Measurements from ENCODE around the gene NUP37.
"Not testable (repeated sequence)": the region's sequence is repeated elsewhere in the genome, so short reads cannot be mapped to it uniquely, and the experiment has no call there.

Gene NUP37

GRCh38 chr12:102089228-102089835, 30.6 kb downstream of the NUP37 start:
- not testable (repeated sequence) for DNase-seq

- no peak for DNase-seq
Measured at GRCh38 chr12:102080842-102081241, 39.1 kb downstream of the NUP37 start.

GRCh38 chr12:102072092-102072491, 47.8 kb downstream of the NUP37 start:
- not testable (repeated sequence) for DNase-seq

GRCh38 chr12:102069707-102070106, 50.2 kb downstream of the NUP37 start:
- DNase-seq = no peak

- no peak for DNase-seq
Measured at GRCh38 chr12:102067574-102068258, 52.2 kb downstream of the NUP37 start.

- DNase-seq = no peak
Measured at GRCh38 chr12:102064476-102064875, 55.4 kb downstream of the NUP37 start.

- peak; percentile 30 for DNase-seq
Measured at GRCh38 chr12:102063069-102063468, 56.8 kb downstream of the NUP37 start.

- no peak for DNase-seq
Measured at GRCh38 chr12:102062419-102062806, 57.5 kb downstream of the NUP37 start.

GRCh38 chr12:102061560-102062418, 58.1 kb downstream of the NUP37 start, which contains the start of gene WASHC3:
TSS of gene WASHC3 (minus strand) at chr12:102061991. CDS start at chr12:102061962, 29 bp downstream.
- peak; percentile 98 for DNase-seq

GRCh38 chr12:102061096-102061559, 58.8 kb downstream of the NUP37 start:
- peak; percentile 43 for DNase-seq

- peak; percentile 22 for DNase-seq
Measured at GRCh38 chr12:102059343-102059742, 60.6 kb downstream of the NUP37 start.

GRCh38 chr12:102054345-102054744, 65.6 kb downstream of the NUP37 start:
- no peak for DNase-seq

GRCh38 chr12:102053062-102053349, 66.9 kb downstream of the NUP37 start:
- DNase-seq = no peak

- no peak for DNase-seq
Measured at GRCh38 chr12:102052192-102053061, 67.5 kb downstream of the NUP37 start.

GRCh38 chr12:102051431-102051965, 68.4 kb downstream of the NUP37 start:
- no peak for DNase-seq

GRCh38 chr12:102050660-102051430, 69.1 kb downstream of the NUP37 start:
- no peak for DNase-seq

- DNase-seq = no peak
Measured at GRCh38 chr12:102043928-102044327, 76.0 kb downstream of the NUP37 start.

- peak; percentile 63 for DNase-seq
Measured at GRCh38 chr12:102033991-102034745, 85.7 kb downstream of the NUP37 start.

- DNase-seq = no peak
Measured at GRCh38 chr12:102031852-102032251, 88.1 kb downstream of the NUP37 start.

GRCh38 chr12:102029141-102029540, 90.8 kb downstream of the NUP37 start:
- no peak for DNase-seq

GRCh38 chr12:102026728-102027127, 93.2 kb downstream of the NUP37 start:
- DNase-seq = peak; percentile 25
